Stomach (tissue), 4 donors: ENCODE results near the gene SPATA20.

ENCODE experiments used
- CTCF ChIP-seq, 7 experiments: fragments of 450-650 bp in 4 of 7; fragments of 200-600 bp in 3 of 7; sonication (generic) in 3 of 7; IDR thresholded peaks; one replicate each; pipeline ENCODE4 v1.5.1; 2016 to 2019; ENCODE audit warnings: antibody characterized with exemption in 7 of 7, control low read depth in 2 of 7, mild to moderate bottlenecking in 1 of 7
- EP300 ChIP-seq: sonication (generic); formaldehyde crosslinking; IDR thresholded peaks from one replicate; pipeline ENCODE4 v1.6.1; 2017; ENCODE audit warnings: antibody characterized with exemption

- TF ChIP-seq CTCF (IDR thresholded peaks at IDR 0.05) (no peak), EP300 (no peak)
These were observed 18.7 kb downstream of the SPATA20 start for GRCh38 chr17:50565402-50566350.
